Karpas-422 (cell line): ENCODE results near the gene ARV1. TPM values are rescaled to one million over a fixed set of nuclear protein-coding genes. Genes with fewer than 3 reads are reported as not detected.

Experiments used
- DNase-seq: peaks from one replicate; pipeline ENCODE4 v3.0.0-alpha.2; 2015
- H2AFZ ChIP-seq: fragments of 200-600 bp; sonication (generic); 2 replicates; pipeline ENCODE4 v1.6.1; 2014; ENCODE audit warnings: antibody characterized with exemption, low read length, mixed read lengths
- H3K27ac ChIP-seq: fragments of 200-600 bp; sonication (generic); 2 replicates; pipeline ENCODE4 v1.5.1; 2014; ENCODE audit warnings: mild to moderate bottlenecking, low read length, moderate library complexity
- H3K27me3 ChIP-seq: fragments of 200-600 bp; sonication (generic); 2 replicates; pipeline ENCODE4 v1.6.1; 2014; ENCODE audit warnings: low read length, mixed read lengths
- H3K36me3 ChIP-seq: fragments of 200-600 bp; sonication (generic); 2 replicates; pipeline ENCODE4 v1.6.1; 2014; ENCODE audit warnings: low read length, mixed read lengths; ENCODE audit not compliant: insufficient read depth
- H3K4me1 ChIP-seq: fragments of 200-600 bp; sonication (generic); 2 replicates; pipeline ENCODE4 v1.6.1; 2014; ENCODE audit warnings: mild to moderate bottlenecking, low read length, mixed read lengths
- H3K4me2 ChIP-seq: fragments of 200-600 bp; sonication (generic); 2 replicates; pipeline ENCODE4 v1.6.1; 2014; ENCODE audit warnings: low read length, low read depth, mild to moderate bottlenecking; ENCODE audit not compliant: poor library complexity, severe bottlenecking
- H3K4me3 ChIP-seq: fragments of 200-600 bp; sonication (generic); 2 replicates; pipeline ENCODE4 v1.5.1; 2014; ENCODE audit warnings: mild to moderate bottlenecking, antibody characterized with exemption, low read length, mixed read lengths
- H3K79me2 ChIP-seq: fragments of 200-600 bp; sonication (generic); 2 replicates; pipeline ENCODE4 v1.6.1; 2014; ENCODE audit warnings: mild to moderate bottlenecking, low read length, mixed read lengths
- H3K9ac ChIP-seq: fragments of 200-600 bp; sonication (generic); 2 replicates; pipeline ENCODE4 v1.6.0; 2014; ENCODE audit warnings: low read length
- H3K9me2 ChIP-seq: fragments of 200-600 bp; sonication (generic), shearing (Covaris generic); replicated peaks from 2 replicates; pipeline ENCODE4 v1.6.0; 2014; ENCODE audit warnings: mild to moderate bottlenecking, low read length, moderate library complexity; ENCODE audit not compliant: insufficient read depth
- H3K9me3 ChIP-seq: fragments of 300-700, 200-600 bp; sonication (generic); 2 replicates; pipeline ENCODE4 v1.6.1; 2014; ENCODE audit warnings: low read length, mixed read lengths
- H4K20me1 ChIP-seq: fragments of 200-600 bp; sonication (generic); 2 replicates; pipeline ENCODE4 v1.6.1; 2014; ENCODE audit warnings: mild to moderate bottlenecking, antibody characterized with exemption, low read length, low read depth; ENCODE audit not compliant: insufficient read depth
- total RNA-seq: library from RNA; depleted of rRNA; stranded (reverse); fragments of >200 nt; shearing (Covaris generic); gene quantifications from 2 replicates; pipeline ENCODE4 v1.2.3, GENCODE V29; 2014; ENCODE audit warnings: low replicate concordance

ARV1 gene
- total RNA-seq, 1 experiment from 2014 or later: 35.1 TPM

DNA sequence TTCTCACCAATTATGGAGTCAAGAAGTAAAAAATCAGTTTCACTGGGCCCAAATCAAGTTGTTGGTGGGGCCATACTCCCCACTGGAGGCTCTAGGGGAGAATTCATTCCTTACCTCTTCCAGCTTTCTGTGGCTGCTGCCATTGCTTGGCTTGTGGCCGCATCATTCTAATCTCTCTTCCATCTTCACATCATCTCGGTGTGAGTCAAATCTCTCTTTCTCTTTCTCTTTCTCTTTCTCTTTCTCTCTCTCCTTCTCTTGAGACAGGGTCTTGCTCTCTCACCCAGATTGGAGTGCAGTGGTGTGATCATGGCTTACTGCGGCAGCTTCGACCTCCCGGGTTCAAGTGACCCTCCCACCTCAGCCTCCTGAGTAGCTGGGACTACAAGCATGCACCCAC is 33.1 kb downstream of the ARV1 start:
- Histone ChIP-seq H3K36me3 (no peaks in the 10 kb centered on the region), H3K27ac (no peak overlapping the region), H3K9me2 (no peaks in the 10 kb centered on the region), H3K79me2 (no peaks in the 10 kb centered on the region), H4K20me1 (no peaks in the 10 kb centered on the region), H2AFZ (no peak overlapping the region), H3K27me3 (no peaks in the 10 kb centered on the region), H3K4me2 (no peak overlapping the region), H3K9ac (no peak overlapping the region), H3K4me1 (no peaks in the 10 kb centered on the region), H3K4me3 (no peak overlapping the region), H3K9me3 (no peaks in the 10 kb centered on the region)
- no peak for DNase-seq

DNA sequence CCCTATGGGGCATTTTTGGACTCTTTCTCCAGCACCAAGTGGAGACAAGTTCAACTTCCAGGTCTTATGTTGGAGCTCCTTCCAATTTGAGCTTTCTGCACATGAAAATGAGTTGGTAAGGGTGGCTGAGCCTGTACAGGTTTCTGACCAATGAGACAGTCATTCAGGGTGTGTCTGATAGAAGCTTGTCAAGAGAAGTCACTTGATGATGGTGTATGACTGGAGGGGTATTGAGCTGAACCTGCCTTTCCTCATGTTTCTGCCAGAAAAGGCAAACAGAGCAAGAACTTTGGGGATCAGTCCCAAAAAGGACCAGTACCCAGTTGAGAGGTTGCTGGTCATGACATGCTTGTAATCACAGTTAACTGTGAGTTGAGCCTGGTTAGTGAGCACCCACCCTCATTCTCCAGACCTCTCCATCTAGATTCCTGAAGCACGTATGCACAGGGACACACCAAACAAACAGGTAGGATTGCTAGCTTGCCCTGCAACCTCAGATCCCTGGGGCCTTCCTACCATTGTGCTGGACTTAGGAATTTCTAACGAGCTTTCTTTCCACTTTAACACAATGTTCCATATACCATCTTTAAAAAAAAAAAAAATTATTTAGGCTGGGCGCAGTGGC is 34.6 kb downstream of the ARV1 start:
- Histone ChIP-seq H3K27me3 (no peaks in the 10 kb centered on the region), H3K9ac (no peak overlapping the region), H3K36me3 (no peaks in the 10 kb centered on the region), H4K20me1 (no peaks in the 10 kb centered on the region), H2AFZ (no peak overlapping the region), H3K4me3 (no peak overlapping the region), H3K4me2 (no peak overlapping the region), H3K4me1 (no peaks in the 10 kb centered on the region), H3K79me2 (no peaks in the 10 kb centered on the region), H3K27ac (no peak overlapping the region), H3K9me2 (no peaks in the 10 kb centered on the region), H3K9me3 (no peaks in the 10 kb centered on the region)
- no peak for DNase-seq

DNA sequence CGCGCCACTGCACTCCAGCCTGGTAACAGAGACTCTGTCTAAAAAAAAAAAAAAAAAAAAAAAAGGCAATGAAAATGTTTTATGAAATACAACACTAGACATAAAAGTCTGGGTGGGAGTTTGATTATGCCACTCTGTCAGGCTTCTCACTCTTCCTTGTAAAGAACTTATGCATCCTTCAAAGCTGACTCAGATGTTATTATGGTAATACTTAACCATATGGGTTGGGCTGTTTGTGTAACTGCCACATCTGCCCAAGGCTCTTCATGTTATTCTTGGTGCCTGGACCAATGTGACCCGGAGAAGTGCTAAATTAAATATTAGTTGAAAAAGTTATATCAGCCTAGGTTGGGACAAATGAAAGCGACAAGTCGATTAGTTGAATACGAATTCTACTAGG is 37.3 kb downstream of the ARV1 start:
- Histone ChIP-seq H3K9ac (no peak overlapping the region), H3K27ac (no peak overlapping the region), H3K9me3 (no peaks in the 10 kb centered on the region), H3K27me3 (no peaks in the 10 kb centered on the region), H4K20me1 (no peaks in the 10 kb centered on the region), H3K36me3 (no peaks in the 10 kb centered on the region), H2AFZ (no peak overlapping the region), H3K4me3 (no peak overlapping the region), H3K4me2 (no peak overlapping the region), H3K9me2 (no peaks in the 10 kb centered on the region), H3K4me1 (no peaks in the 10 kb centered on the region), H3K79me2 (no peaks in the 10 kb centered on the region)
- DNase-seq: no peak

DNA sequence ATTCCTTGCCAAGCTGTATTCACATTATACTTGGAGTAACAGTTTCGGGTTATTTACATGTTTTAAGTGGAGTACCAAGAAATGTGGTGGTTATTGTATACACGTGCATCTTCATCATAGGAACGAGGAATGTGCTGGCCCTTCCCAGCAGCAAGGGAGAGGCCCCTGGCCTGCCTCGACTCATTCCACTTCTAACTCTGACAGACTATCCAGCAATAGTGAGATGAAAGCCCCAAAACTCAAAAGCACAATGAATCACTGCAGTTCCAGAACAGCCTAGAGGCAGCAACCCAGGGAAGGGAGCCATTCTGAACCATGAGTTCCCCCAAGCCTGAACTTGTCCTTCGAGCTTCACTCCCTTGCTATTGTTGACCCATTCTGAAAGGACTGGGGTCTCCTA is 38.1 kb downstream of the ARV1 start:
- DNase-seq: no peak
- H2AFZ ChIP-seq: no peak overlapping the region
- H3K4me3 ChIP-seq: no peak overlapping the region
- no peak overlapping the region for H3K27ac ChIP-seq
- no peaks in the 10 kb centered on the region for H3K27me3 ChIP-seq
- H3K9me2 ChIP-seq: no peaks in the 10 kb centered on the region
- H4K20me1 ChIP-seq: no peaks in the 10 kb centered on the region
- H3K4me2 ChIP-seq: no peak overlapping the region
- H3K4me1 ChIP-seq: no peaks in the 10 kb centered on the region
- no peaks in the 10 kb centered on the region for H3K9me3 ChIP-seq
- H3K36me3 ChIP-seq: no peaks in the 10 kb centered on the region
- H3K79me2 ChIP-seq: no peaks in the 10 kb centered on the region
- H3K9ac ChIP-seq: no peak overlapping the region

DNA sequence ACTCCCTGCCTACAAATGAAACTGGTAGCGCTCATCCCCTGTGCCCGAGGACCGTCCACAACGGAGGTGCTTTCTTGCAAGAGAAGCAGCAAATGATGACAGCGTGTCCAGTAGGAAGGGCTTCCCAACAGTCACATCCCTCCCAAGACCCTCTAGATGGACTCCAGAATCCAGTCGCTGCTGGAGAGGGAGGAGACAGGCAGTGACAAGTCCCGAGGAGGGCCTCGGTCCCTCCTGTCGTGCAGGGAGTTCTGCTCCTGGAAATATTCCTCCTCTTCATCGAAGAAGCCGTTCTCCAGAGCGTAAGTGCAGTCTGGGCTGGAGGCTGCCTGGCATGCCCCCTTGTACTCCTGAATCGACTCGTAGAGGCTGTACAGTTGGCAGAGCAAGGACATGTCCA is 40.8 kb downstream of the ARV1 start:
- Histone ChIP-seq H3K9me3 (no peaks in the 10 kb centered on the region), H2AFZ (no peak overlapping the region), H3K79me2 (no peaks in the 10 kb centered on the region), H3K4me1 (no peaks in the 10 kb centered on the region), H3K27me3 (no peaks in the 10 kb centered on the region), H3K9me2 (no peaks in the 10 kb centered on the region), H3K9ac (no peak overlapping the region), H3K36me3 (no peaks in the 10 kb centered on the region), H4K20me1 (no peaks in the 10 kb centered on the region), H3K4me3 (no peak overlapping the region), H3K27ac (no peak overlapping the region), H3K4me2 (no peak overlapping the region)
- DNase-seq: no peak

DNA sequence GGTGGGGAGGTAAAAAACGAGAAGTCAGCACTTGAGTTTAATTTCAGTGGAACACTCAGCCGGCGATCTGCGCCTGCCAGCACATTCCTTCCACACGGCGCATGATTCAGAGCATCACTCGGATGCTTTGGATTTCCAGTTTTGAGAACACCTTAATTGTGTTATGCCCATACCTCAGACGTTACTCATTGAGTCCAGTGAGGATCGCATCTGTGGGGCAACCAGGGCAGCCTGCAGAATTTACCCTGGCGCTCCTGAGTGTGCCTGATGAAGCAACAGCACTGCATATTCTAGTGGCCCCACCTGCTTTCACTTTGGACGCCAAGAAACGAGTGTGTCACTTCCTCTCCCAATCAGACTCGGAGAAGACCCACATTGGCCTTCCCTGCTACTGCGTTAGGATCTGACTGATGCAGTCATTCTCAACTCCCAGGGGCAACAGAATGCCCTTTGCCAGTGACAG is 41.3 kb downstream of the ARV1 start:
- no peak overlapping the region for H2AFZ ChIP-seq
- DNase-seq: no peak
- H3K27ac ChIP-seq: no peak overlapping the region
- H3K4me1 ChIP-seq: no peaks in the 10 kb centered on the region
- no peaks in the 10 kb centered on the region for H3K9me2 ChIP-seq
- no peaks in the 10 kb centered on the region for H4K20me1 ChIP-seq
- H3K27me3 ChIP-seq: no peaks in the 10 kb centered on the region
- no peaks in the 10 kb centered on the region for H3K79me2 ChIP-seq
- no peak overlapping the region for H3K4me2 ChIP-seq
- H3K9me3 ChIP-seq: no peaks in the 10 kb centered on the region
- no peak overlapping the region for H3K9ac ChIP-seq
- no peaks in the 10 kb centered on the region for H3K36me3 ChIP-seq
- H3K4me3 ChIP-seq: no peak overlapping the region

DNA sequence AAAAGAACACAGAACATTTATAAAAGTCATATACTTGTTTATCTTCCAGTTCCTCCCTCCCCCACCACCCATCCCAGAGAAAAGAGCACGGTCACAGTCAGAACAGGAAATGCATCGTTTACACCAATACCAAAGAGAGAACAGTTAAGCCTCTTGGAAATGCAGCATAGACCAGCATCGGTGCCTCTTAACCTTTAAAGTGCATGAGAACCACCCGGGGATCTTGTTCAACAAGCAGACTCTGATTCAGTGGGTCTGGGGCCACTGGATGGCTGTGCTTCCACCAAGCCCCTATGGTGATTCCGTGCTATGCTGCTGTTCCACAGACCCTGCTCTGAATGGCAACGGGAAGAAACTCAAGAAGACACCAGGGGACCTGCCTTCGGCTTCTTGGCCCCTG is 41.9 kb downstream of the ARV1 start:
- H3K79me2 ChIP-seq: 0 out of 2 replicates have a peak, but pooled peaks cover 2% of the 10 kb centered on the region
- H3K27me3 ChIP-seq: no peaks in the 10 kb centered on the region
- no peaks in the 10 kb centered on the region for H4K20me1 ChIP-seq
- H2AFZ ChIP-seq: no peak overlapping the region
- H3K9me3 ChIP-seq: no peaks in the 10 kb centered on the region
- no peak overlapping the region for H3K9ac ChIP-seq
- H3K4me2 ChIP-seq: no peak overlapping the region
- H3K4me3 ChIP-seq: no peak overlapping the region
- H3K27ac ChIP-seq: no peak overlapping the region
- H3K4me1 ChIP-seq: no peaks in the 10 kb centered on the region
- H3K36me3 ChIP-seq: no peaks in the 10 kb centered on the region
- no peaks in the 10 kb centered on the region for H3K9me2 ChIP-seq
- DNase-seq: no peak

DNA sequence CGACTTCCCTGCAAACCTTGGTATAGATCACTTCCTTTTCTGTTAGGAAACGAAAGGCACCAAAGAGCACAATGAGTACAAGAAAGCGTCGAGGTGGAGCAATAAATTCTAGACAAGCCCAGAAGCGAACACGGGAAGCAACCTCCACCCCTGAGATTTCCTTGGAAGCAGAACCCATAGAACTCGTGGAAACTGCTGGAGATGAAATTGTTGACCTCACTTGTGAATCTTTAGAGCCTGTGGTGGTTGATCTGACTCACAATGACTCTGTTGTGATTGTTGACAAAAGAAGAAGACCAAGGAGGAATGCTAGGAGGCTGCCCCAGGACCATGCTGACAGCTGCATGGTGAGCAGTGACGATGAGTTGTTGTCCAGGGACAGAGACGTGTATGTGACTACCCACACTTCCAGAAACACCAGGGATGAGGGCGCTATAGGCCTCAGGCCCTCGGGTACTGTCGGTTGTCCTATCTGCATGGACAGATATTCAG is 42.7 kb downstream of the ARV1 start:
- H3K4me3 ChIP-seq: no peak overlapping the region
- DNase-seq: no peak
- no peaks in the 10 kb centered on the region for H3K9me3 ChIP-seq
- no peaks in the 10 kb centered on the region for H3K4me1 ChIP-seq
- H3K27me3 ChIP-seq: no peaks in the 10 kb centered on the region
- H4K20me1 ChIP-seq: no peaks in the 10 kb centered on the region
- no peaks in the 10 kb centered on the region for H3K36me3 ChIP-seq
- no peak overlapping the region for H3K9ac ChIP-seq
- no peak overlapping the region for H3K27ac ChIP-seq
- no peak overlapping the region for H3K4me2 ChIP-seq
- H3K9me2 ChIP-seq: no peaks in the 10 kb centered on the region
- H3K79me2 ChIP-seq: 0 out of 2 replicates have a peak, but pooled peaks cover 2% of the 10 kb centered on the region
- H2AFZ ChIP-seq: no peak overlapping the region
